SW480 (cell line): Measurements from ENCODE around the gene DAB1.
"Not testable (repeated sequence)": the region's sequence is repeated elsewhere in the genome, so short reads cannot be mapped to it uniquely, and the experiment has no call there.

Experiments used
- DNase-seq: peaks from one replicate; pipeline ENCODE4 v3.0.0-alpha.2; 2016; ENCODE audit warnings: low spot score

The DAB1 gene

GRCh38 chr1:57360846-57361407, 62.9 kb downstream of the DAB1 start:
- DNase-seq, result no peak

GRCh38 chr1:57357462-57357861, 66.4 kb downstream of the DAB1 start:
- no peak for DNase-seq

- DNase-seq, result no peak
Observed at GRCh38 chr1:57353654-57354053, 70.2 kb downstream of the DAB1 start.

- DNase-seq, result no peak
Observed at GRCh38 chr1:57350610-57351009, 73.2 kb downstream of the DAB1 start.

- no peak for DNase-seq
Observed at GRCh38 chr1:57348921-57349320, 74.9 kb downstream of the DAB1 start.

- DNase-seq, result no peak
Observed at GRCh38 chr1:57345916-57346315, 77.9 kb downstream of the DAB1 start.

- no peak for DNase-seq
Observed at GRCh38 chr1:57344265-57344664, 79.6 kb downstream of the DAB1 start.

GRCh38 chr1:57343298-57343915, 80.5 kb downstream of the DAB1 start:
- DNase-seq, result not testable (repeated sequence)

GRCh38 chr1:57341721-57342120, 82.1 kb downstream of the DAB1 start:
- no peak for DNase-seq

GRCh38 chr1:57340334-57341070, 83.4 kb downstream of the DAB1 start:
- DNase-seq, result no peak

GRCh38 chr1:57337623-57338022, 86.2 kb downstream of the DAB1 start:
- DNase-seq, result no peak

- DNase-seq, result no peak
Observed at GRCh38 chr1:57336793-57337192, 87.1 kb downstream of the DAB1 start.

GRCh38 chr1:57331620-57332019, 92.2 kb downstream of the DAB1 start:
- DNase-seq, result no peak

- no peak for DNase-seq
Observed at GRCh38 chr1:57329937-57330336, 93.9 kb downstream of the DAB1 start.

- DNase-seq, result no peak
Observed at GRCh38 chr1:57329001-57329527, 94.8 kb downstream of the DAB1 start.

GRCh38 chr1:57327946-57328345, 95.9 kb downstream of the DAB1 start:
- DNase-seq, result no peak

GRCh38 chr1:57327336-57327735, 96.5 kb downstream of the DAB1 start:
- DNase-seq, result no peak

GRCh38 chr1:57325536-57325935, 98.3 kb downstream of the DAB1 start:
- no peak for DNase-seq

GRCh38 chr1:57325117-57325516, 98.7 kb downstream of the DAB1 start:
- DNase-seq, result no peak

GRCh38 chr1:57324388-57324787, 99.5 kb downstream of the DAB1 start:
- no peak for DNase-seq

GRCh38 chr1:57321776-57322175, 102.1 kb downstream of the DAB1 start:
- no peak for DNase-seq

GRCh38 chr1:57319791-57320190, 104.1 kb downstream of the DAB1 start:
- no peak for DNase-seq

- DNase-seq, result no peak
Observed at GRCh38 chr1:57319165-57319564, 104.7 kb downstream of the DAB1 start.
